IMR-90 (cell line): Measurements from ENCODE around the gene RTN4RL2. TPM values are rescaled to one million over a fixed set of nuclear protein-coding genes. Genes with fewer than 3 reads are reported as not detected.

Source experiments
- BHLHE40 ChIP-seq: fragments of 150-350 bp; IDR thresholded peaks from 2 replicates; pipeline ENCODE4 v1.6.1; 2016; ENCODE audit warnings: mild to moderate bottlenecking, low read depth, low read length
- CHD1 ChIP-seq: IDR thresholded peaks from 2 replicates; pipeline ENCODE4 v1.6.1; 2012; ENCODE audit warnings: low read depth, low read length, improper control_type of control experiment
- MAZ ChIP-seq: IDR thresholded peaks from 2 replicates; pipeline ENCODE4 v1.6.1; 2012; ENCODE audit warnings: low read depth, mild to moderate bottlenecking, low read length, improper control_type of control experiment, moderate library complexity, borderline replicate concordance
- RFX5 ChIP-seq: IDR thresholded peaks from 2 replicates; pipeline ENCODE4 v1.8.0; 2012; ENCODE audit warnings: low read depth, mild to moderate bottlenecking, low read length, moderate library complexity
- SMC3 ChIP-seq: fragments of 150-350 bp; IDR thresholded peaks from 2 replicates; pipeline ENCODE4 v1.6.1; 2016; ENCODE audit warnings: low read depth, mild to moderate bottlenecking, antibody characterized with exemption, low read length, moderate library complexity
- USF2 ChIP-seq: fragments of 150-350 bp; IDR thresholded peaks from 2 replicates; pipeline ENCODE4 v1.6.1; 2017; ENCODE audit warnings: mild to moderate bottlenecking, antibody characterized with exemption, low read length, low read depth
- polyA plus RNA-seq, 3 experiments: library from polyadenylated mRNA; depleted of rRNA; stranded (reverse); fragments of >200 nt; gene quantifications; 2 replicates each; pipeline ENCODE4 v1.2.3, GENCODE V29; 2012; ENCODE audit warnings: low replicate concordance in 1 of 3
- total RNA-seq: library from RNA; depleted of rRNA; stranded (reverse); fragments of >200 nt; gene quantifications from 2 replicates; pipeline ENCODE4 v1.2.3, GENCODE V29; 2012

Gene RTN4RL2
- total and polyA plus RNA-seq, 2 of the 4 experiments (the other 2 are of a cell fraction), result 1.5 TPM; not detected in 1

DNA sequence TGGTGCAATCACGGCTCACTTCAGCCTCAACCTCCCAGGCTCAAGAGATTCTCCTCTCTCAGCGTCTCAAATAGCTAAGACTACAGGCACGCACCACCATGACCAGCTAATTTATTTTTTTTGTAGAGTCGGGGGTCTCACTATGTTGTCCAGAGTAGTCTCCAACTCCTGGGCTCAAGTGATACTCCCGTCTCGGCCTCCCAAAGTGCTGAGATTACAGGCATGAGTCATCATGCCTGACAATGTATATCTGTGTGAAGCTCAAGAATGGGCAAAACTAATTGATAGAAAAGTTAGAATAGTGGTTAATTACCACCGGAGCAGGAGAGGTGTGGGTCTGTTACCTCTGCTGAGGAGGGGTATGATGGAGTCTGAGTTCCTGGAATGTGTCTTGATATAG lies 24.3 kb upstream of the RTN4RL2 start (continued):
- TF ChIP-seq USF2 (no peak), MAZ (no peak), CHD1 (no peak), BHLHE40 (no peak), SMC3 (no peak), RFX5 (no peak)
